Uterus (tissue), 2 donors: Measurements from ENCODE around the gene SCGB1C2.

Experiments used
- POLR2A ChIP-seq, 2 donors: fragments of 450-650 bp; IDR thresholded peaks; one replicate each; pipeline ENCODE4 v1.6.1; 2016; ENCODE audit warnings: antibody characterized with exemption in 2 of 2, mild to moderate bottlenecking in 1 of 2, moderate library complexity in 1 of 2
- TF ChIP-seq, protein P1 (sequence below), 4 experiments: fragments of 200-600 bp in 2 of 4; fragments of 450-650 bp in 2 of 4; sonication (generic) in 2 of 4; IDR thresholded peaks; one replicate each; pipeline ENCODE4 v1.5.1; 2016 to 2019; ENCODE audit warnings: antibody characterized with exemption in 4 of 4, mild to moderate bottlenecking in 2 of 4, moderate library complexity in 1 of 4

DNA sequence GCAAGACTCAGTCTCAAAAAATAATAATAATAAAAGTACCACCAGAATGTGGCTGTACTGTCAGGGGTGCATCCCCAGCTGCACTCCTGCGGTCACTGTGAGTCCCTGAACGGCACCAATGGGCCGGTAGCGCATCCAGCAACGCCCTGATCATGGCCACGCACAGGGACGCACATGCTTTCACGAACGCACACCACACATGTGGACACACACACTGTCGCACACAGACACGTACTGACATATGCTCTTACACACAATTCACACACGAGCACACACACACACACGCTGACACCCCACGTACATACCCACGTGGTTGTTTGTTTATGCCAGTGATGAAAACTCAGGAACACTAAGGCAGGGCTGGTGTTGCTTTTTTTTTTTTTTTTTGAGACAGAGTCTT, 22.2 kb downstream of the SCGB1C2 start:
- TF ChIP-seq, protein P1, sequence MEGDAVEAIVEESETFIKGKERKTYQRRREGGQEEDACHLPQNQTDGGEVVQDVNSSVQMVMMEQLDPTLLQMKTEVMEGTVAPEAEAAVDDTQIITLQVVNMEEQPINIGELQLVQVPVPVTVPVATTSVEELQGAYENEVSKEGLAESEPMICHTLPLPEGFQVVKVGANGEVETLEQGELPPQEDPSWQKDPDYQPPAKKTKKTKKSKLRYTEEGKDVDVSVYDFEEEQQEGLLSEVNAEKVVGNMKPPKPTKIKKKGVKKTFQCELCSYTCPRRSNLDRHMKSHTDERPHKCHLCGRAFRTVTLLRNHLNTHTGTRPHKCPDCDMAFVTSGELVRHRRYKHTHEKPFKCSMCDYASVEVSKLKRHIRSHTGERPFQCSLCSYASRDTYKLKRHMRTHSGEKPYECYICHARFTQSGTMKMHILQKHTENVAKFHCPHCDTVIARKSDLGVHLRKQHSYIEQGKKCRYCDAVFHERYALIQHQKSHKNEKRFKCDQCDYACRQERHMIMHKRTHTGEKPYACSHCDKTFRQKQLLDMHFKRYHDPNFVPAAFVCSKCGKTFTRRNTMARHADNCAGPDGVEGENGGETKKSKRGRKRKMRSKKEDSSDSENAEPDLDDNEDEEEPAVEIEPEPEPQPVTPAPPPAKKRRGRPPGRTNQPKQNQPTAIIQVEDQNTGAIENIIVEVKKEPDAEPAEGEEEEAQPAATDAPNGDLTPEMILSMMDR (IDR thresholded peaks at IDR 0.05) = no peak
- no peak for TF ChIP-seq POLR2A (IDR thresholded peaks at IDR 0.05)
